Measurements from ENCODE around the gene ONECUT2. TPM values are rescaled to one million over a fixed set of nuclear protein-coding genes. Genes with fewer than 3 reads are reported as not detected.

Gene ONECUT2
- total and polyA plus RNA-seq, 9 of the 15 experiments (the other 6 are each of a cell fraction or from before 2014, with no cell fraction given) = 0.27 to 2.5 (median 0.83) TPM

DNA sequence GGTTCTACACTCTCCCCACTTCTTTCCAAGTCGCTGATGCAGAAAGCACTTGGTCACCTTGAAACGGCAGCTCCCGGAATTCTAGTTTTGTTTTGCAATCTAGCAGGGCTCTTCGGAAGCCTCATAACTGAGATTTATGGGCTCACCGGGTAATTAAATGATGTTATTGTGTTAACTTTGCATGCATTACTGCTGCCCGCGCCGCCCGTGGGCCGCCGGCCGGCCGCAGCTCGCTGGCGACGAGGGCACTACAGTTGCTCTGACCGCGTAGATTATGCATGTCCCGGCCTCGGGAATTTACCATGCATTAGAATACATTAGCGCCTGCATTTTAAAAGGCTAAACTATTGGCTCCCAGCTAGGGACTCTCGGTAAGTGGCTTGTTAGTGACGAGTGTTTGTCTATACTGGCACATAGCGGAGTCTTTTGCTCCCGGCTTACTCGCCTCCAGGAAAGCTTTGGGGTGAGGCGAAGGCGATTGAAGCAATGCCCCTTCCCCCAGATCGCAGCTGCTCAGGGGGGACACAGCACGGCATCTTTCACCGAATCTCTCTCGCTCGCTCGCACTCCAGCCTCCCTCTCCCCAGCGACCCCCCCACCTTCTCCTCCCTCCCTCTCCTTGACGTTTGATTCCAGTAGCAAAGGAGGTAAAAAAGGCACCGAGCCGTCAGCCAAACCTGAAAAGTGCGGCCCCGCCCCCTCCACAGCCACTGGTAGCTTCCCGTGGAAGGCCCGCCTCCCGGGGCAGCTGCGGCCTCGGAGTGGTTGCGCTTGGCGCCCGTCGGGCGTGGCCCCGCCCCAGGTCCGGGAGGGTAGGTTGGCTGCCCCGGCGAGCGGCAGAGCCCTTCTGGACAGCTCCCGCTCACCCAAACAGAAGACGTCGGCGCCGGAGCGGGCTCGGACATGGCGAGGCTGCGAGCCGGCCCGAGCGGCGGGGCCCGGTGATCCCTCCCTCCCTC, at the start of gene ONECUT2 (continued):
- TF ChIP-seq XRCC3 (IDR thresholded peaks at IDR 0.05) (no peak), CREM (IDR thresholded peaks at IDR 0.05; ENCODE audit: low read depth) (0 out of 2 replicates have a peak, but pooled peaks have one; percentile 35), MAZ (CRISPR knock-in tag; conservative IDR thresholded peaks at IDR 0.05 in 1 of 2, IDR thresholded peaks at IDR 0.05 in 1 of 2) (peak in 1 of 2 experiments; percentile 47; a peak in 1 of 4 replicates), FOS (IDR thresholded peaks at IDR 0.05; ENCODE audit: extremely low read depth, insufficient read length) (peak; percentile 85), SMAD2 (IDR thresholded peaks at IDR 0.05; ENCODE audit: low read depth, low read length) (no peak), HIVEP1 (CRISPR knock-in tag; IDR thresholded peaks at IDR 0.05) (no peak), STAG1 (CRISPR knock-in tag; IDR thresholded peaks at IDR 0.05; ENCODE audit: borderline replicate concordance) (no peak), RBM17 (IDR thresholded peaks at IDR 0.05; ENCODE audit: borderline replicate concordance, low read depth, low read length) (no peak), ZNF445 (CRISPR knock-in tag; IDR thresholded peaks at IDR 0.05; ENCODE audit: low read depth) (no peak), HNRNPL (IDR thresholded peaks at IDR 0.05; ENCODE audit: low read depth, low read length) (no peak), ZNF436 (CRISPR knock-in tag; IDR thresholded peaks at IDR 0.05) (no peak), HNRNPLL (IDR thresholded peaks at IDR 0.05; ENCODE audit: low read depth, low read length, poor library complexity, severe bottlenecking) (peak; percentile 33), TCF15 (CRISPR knock-in tag; IDR thresholded peaks at IDR 0.05) (no peak), ZNF24 (IDR thresholded peaks at IDR 0.05) (no peak), ADNP (tag; IDR thresholded peaks at IDR 0.05) (no peak), ZNF280A (IDR thresholded peaks at IDR 0.05; ENCODE audit: low read depth, partially characterized antibody) (no peak), PBX2 (CRISPR knock-in tag; IDR thresholded peaks at IDR 0.05; ENCODE audit: low read depth) (peak; percentile 78), PBX2 (tag; conservative IDR thresholded peaks at IDR 0.05; ENCODE audit: low read depth) (peak; percentile 91)
- TF ChIP-seq, protein P1, sequence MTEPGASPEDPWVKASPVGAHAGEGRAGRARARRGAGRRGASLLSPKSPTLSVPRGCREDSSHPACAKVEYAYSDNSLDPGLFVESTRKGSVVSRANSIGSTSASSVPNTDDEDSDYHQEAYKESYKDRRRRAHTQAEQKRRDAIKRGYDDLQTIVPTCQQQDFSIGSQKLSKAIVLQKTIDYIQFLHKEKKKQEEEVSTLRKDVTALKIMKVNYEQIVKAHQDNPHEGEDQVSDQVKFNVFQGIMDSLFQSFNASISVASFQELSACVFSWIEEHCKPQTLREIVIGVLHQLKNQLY (CRISPR knock-in tag; conservative IDR thresholded peaks at IDR 0.05) = no peak
- TF ChIP-seq, protein P2, sequence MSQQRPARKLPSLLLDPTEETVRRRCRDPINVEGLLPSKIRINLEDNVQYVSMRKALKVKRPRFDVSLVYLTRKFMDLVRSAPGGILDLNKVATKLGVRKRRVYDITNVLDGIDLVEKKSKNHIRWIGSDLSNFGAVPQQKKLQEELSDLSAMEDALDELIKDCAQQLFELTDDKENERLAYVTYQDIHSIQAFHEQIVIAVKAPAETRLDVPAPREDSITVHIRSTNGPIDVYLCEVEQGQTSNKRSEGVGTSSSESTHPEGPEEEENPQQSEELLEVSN (IDR thresholded peaks at IDR 0.05; ENCODE audit: borderline replicate concordance in 1 of 2, extremely low read depth in 1 of 2, insufficient read depth in 1 of 2, insufficient read length in 1 of 2, low read depth in 1 of 2, low read length in 1 of 2, poor library complexity in 1 of 2, severe bottlenecking in 1 of 2) = peak in 1 of 2 experiments; percentile 74
